K562 (cell line): Measurements from ENCODE around the gene USP14. TPM values are rescaled to one million over a fixed set of nuclear protein-coding genes. Genes with fewer than 3 reads are reported as not detected.

ENCODE experiments used
- ATAC-seq: fragments of 200-7000 bp; cut with Tn5 transposase; 3 replicates; pipeline ENCODE4 v1.9.1; 2020; ENCODE audit warnings: moderate library complexity
- BruUV-seq: library from RNA; stranded (reverse); fragments of 400-500 nt; replicated peaks from 2 replicates; lab custom pipeline; 2021; lab: Mats Ljungman, UMichigan
- CTCF ChIA-PET: fragments of 300-600 bp; formaldehyde crosslinking; extraction: SDS; loops from one replicate; lab custom pipeline; 2021; ENCODE audit warnings: low intra/inter-chr PET ratio; lab: Yijun Ruan, JAX
- POLR2A ChIA-PET: fragments of 300-600, 350-650 bp; sonication (Branson Sonifier 250); formaldehyde crosslinking; extraction: SDS; loops from one replicate; lab custom pipeline; 2021; ENCODE audit warnings: antibody characterized with exemption, inconsistent platforms; lab: Yijun Ruan, JAX
- DNase-seq, 4 experiments: peaks; one replicate each; pipeline versions ENCODE4 v3.0.0 to v3.0.0-alpha.2; 2011 to 2018; ENCODE audit warnings: low spot score in 3 of 4, mixed read lengths in 3 of 4; ENCODE audit errors: extremely low read depth in 1 of 4
- FAIRE-seq: peaks from 2 replicates; lab custom pipeline; 2011; peaks lifted over from hg19 to GRCh38; lab: Jason Lieb, UNC
- H2AFZ ChIP-seq: 2 replicates; pipeline ENCODE4 v1.6.0; 2011; ENCODE audit warnings: low read depth, low read length, control low read depth, inconsistent platforms
- H3K27ac ChIP-seq: fragments of 200-600 bp; 3 replicates; pipeline ENCODE4 v1.8.0; 2011; ENCODE audit warnings: low read depth, mild to moderate bottlenecking, control low read depth, inconsistent platforms, low read length, moderate library complexity, mixed read lengths; ENCODE audit errors: extremely low read depth
- H3K27me3 ChIP-seq, 2 experiments: fragments of 300-600 bp in 1 of 2; 2 replicates in 1 of 2; 3 replicates in 1 of 2; pipeline versions ENCODE4 v1.6.0 to v1.8.0; 2011; ENCODE audit warnings: inconsistent platforms in 2 of 2, low read length in 2 of 2, mild to moderate bottlenecking in 1 of 2, mixed read lengths in 1 of 2, moderate library complexity in 1 of 2; ENCODE audit not compliant: control insufficient read depth in 2 of 2, insufficient read depth in 2 of 2
- H3K36me3 ChIP-seq: fragments of 300-600 bp; 3 replicates; pipeline ENCODE4 v1.8.0; 2011; ENCODE audit warnings: mild to moderate bottlenecking, low read length, inconsistent platforms; ENCODE audit not compliant: control insufficient read depth, insufficient read depth
- H3K4me1 ChIP-seq, 2 experiments: fragments of 200-600 bp in 1 of 2; replicated peaks in 1 of 2; 2 replicates in 1 of 2; 3 replicates in 1 of 2; pipeline versions ENCODE4 v1.5.1 to v1.8.0; 2011; ENCODE audit warnings: inconsistent platforms in 2 of 2, low read length in 2 of 2, mild to moderate bottlenecking in 1 of 2, mixed read lengths in 1 of 2, moderate library complexity in 1 of 2; ENCODE audit not compliant: control insufficient read depth in 2 of 2, insufficient read depth in 2 of 2
- H3K4me2 ChIP-seq: 2 replicates; pipeline ENCODE4 v1.6.1; 2011; ENCODE audit warnings: low read length, control low read depth, inconsistent platforms, mixed read lengths; ENCODE audit not compliant: insufficient read depth
- H3K4me3 ChIP-seq: fragments of 200-600 bp; sonication (generic), shearing (Covaris generic); 2 replicates; pipeline ENCODE4 v1.5.1; 2016; ENCODE audit warnings: control low read depth, inconsistent platforms
- H3K79me2 ChIP-seq: fragments of 200-600 bp; 3 replicates; pipeline ENCODE4 v1.8.0; 2011; ENCODE audit warnings: low read length, inconsistent platforms; ENCODE audit not compliant: control insufficient read depth, insufficient read depth
- H3K9ac ChIP-seq, 2 experiments: 2 replicates each; pipeline versions ENCODE4 v1.6.0 to v1.6.1; 2011; ENCODE audit warnings: low read depth in 2 of 2, low read length in 2 of 2, control low read depth in 1 of 2, inconsistent platforms in 1 of 2, mild to moderate bottlenecking in 1 of 2, mixed read lengths in 1 of 2; ENCODE audit not compliant: insufficient read depth in 1 of 2
- H3K9me1 ChIP-seq: one replicate; pipeline ENCODE4 v1.6.0; 2011; ENCODE audit warnings: inconsistent platforms, mild to moderate bottlenecking, low read length, moderate library complexity; ENCODE audit not compliant: control insufficient read depth, insufficient read depth
- H3K9me3 ChIP-seq: replicated peaks from 2 replicates; pipeline ENCODE4 v1.5.1; 2011; ENCODE audit warnings: low read depth, low read length, inconsistent platforms; ENCODE audit not compliant: control insufficient read depth, insufficient read depth
- H4K20me1 ChIP-seq: replicated peaks from 2 replicates; pipeline ENCODE4 v1.6.1; 2011; ENCODE audit warnings: low read length, inconsistent platforms, mixed read lengths; ENCODE audit not compliant: control insufficient read depth, insufficient read depth
- BDP1 ChIP-seq: IDR thresholded peaks from 3 replicates; pipeline ENCODE4 v1.6.1; 2011; ENCODE audit not compliant: insufficient read length, insufficient read depth
- CBFA2T3 ChIP-seq: fragments of 450-650 bp; IDR thresholded peaks from 2 replicates; pipeline ENCODE4 v1.6.1; 2017
- DPF2 ChIP-seq: fragments of 450-650 bp; IDR thresholded peaks from 2 replicates; pipeline ENCODE4 v1.6.1; 2016
- FOSL1 ChIP-seq: fragments of 200-800 bp; sonication (Bioruptor generic); conservative IDR thresholded peaks from 2 replicates; pipeline ENCODE4 v1.6.1; 2016; ENCODE audit warnings: missing genetic modification characterization, missing compliant biosample characterization
- NCOR1 ChIP-seq: fragments of 450-650 bp; IDR thresholded peaks from 2 replicates; pipeline ENCODE4 v1.6.1; 2016; ENCODE audit warnings: mild to moderate bottlenecking, moderate library complexity
- NFE2 ChIP-seq: IDR thresholded peaks from 2 replicates; pipeline ENCODE4 v1.6.1; 2014; ENCODE audit warnings: antibody characterized with exemption, low read depth
- PURB ChIP-seq: sonication (generic); formaldehyde crosslinking; IDR thresholded peaks from 2 replicates; pipeline ENCODE4 v1.9.0; 2021; ENCODE audit warnings: low read depth, mild to moderate bottlenecking, missing genetic modification reagents
- SMAD4 ChIP-seq: fragments of 250-450 bp; sonication (Bioruptor Pico); conservative IDR thresholded peaks from 2 replicates; pipeline ENCODE4 v1.8.0; 2021; ENCODE audit warnings: inconsistent platforms, mild to moderate bottlenecking, moderate library complexity
- TCF3 ChIP-seq: sonication (generic); formaldehyde crosslinking; IDR thresholded peaks from 2 replicates; pipeline ENCODE4 v1.4.0; 2020; ENCODE audit warnings: mild to moderate bottlenecking, missing genetic modification reagents
- ZNF384 ChIP-seq: IDR thresholded peaks from 2 replicates; pipeline ENCODE4 v1.6.1; 2012; ENCODE audit warnings: low read depth, low read length, improper control_type of control experiment
- whole genome bisulfite sequencing: fragments of 100-300 bp; shearing (Covaris generic); methylation state at CpG from one replicate; pipeline ENCODE4 v1.1.6; 2016; ENCODE audit warnings: low coverage, mixed read lengths; ENCODE audit not compliant: insufficient coverage; ENCODE audit errors: missing lambda C conversion rate; 5-methylcytosine and 5-hydroxymethylcytosine counted together
- in situ Hi-C: fragments of 300-500 bp; cut with MboI; formaldehyde crosslinking; loops from 4 replicates; pipeline ENCODE4 v1.15.0; 2018; ENCODE audit warnings: inconsistent platforms, mixed read lengths
- intact Hi-C: fragments of 100-400 bp; cut with micrococcal nuclease; formaldehyde crosslinking; loops from 2 replicates; pipeline ENCODE4 v1.14.2; 2022
- polyA plus RNA-seq, 8 experiments: library from polyadenylated mRNA; depleted of rRNA in 4 of 8; stranded (reverse) in 5 of 8; unstranded in 3 of 8; fragments of >200 nt; fragmentation: Nextera tagmentation in 2 of 8; fragmentation: Illumina TruSeq in 1 of 8; extraction: Ambion mirVana in 2 of 8; extraction: Trizol in 1 of 8; gene quantifications; 2 replicates each; pipeline versions ENCODE4 v1.2.1 to v1.2.3, GENCODE V29; 2011 to 2014; ENCODE audit warnings: inconsistent platforms in 1 of 8, missing spikeins in 1 of 8
- total RNA-seq, 7 experiments: library from RNA; depleted of rRNA in 6 of 7; stranded (reverse); fragments of >200 nt in 6 of 7; fragmentation: Illumina TruSeq in 2 of 7; extraction: Trizol in 2 of 7; gene quantifications; 2 replicates each; pipeline versions ENCODE4 v1.2.1 to v1.2.3, GENCODE V29; 2011 to 2021; ENCODE audit warnings: low replicate concordance in 1 of 7
- TF ChIP-seq, protein P1 (sequence below), 2 experiments: fragments of 450-650 bp; IDR thresholded peaks; 2 replicates each; pipeline ENCODE4 v1.6.1; 2016

The USP14 gene
- total and polyA plus RNA-seq, 9 of the 15 experiments (the other 6 are each of a cell fraction or from before 2014, with no cell fraction given), result 18.7 to 129 (median 40.3) TPM

DNA sequence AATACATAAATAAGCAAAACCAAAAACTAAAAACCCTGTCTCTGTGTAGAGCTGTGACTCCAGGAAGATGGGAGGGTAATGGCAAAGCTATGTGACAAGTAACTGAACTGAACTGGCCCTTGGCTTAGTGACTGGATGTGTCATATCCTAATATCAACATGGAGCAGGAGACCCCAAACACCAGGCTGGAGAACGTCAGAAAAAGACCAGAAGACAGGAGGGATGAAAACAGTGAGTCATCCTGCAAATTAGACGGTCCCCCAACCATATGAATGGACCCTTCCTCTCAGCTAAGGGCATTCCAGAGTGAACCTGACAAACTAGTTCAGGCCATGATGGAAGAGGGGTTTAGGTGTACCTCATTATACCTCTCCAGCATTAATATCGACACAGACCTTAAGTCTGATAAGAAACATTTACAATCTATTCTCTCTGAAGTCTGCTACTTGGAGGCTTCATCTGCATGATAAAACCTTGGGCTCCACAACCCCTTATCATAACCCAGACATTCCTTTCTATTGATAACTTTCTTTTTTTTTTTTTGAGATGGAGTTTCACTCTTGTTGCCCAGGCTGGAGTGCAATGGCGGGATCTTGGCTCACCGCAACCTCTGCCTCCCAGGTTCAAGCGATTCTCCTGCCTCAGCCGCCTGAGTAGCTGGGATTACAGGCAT, 15.6 kb upstream of the USP14 start (continued):
- TF ChIP-seq TCF3 (peak; percentile 60), FOSL1 (tag) (peak; percentile 28; the same call in 1 of the 2 replicates), NFE2 (peak; percentile 23; the same call in 1 of the 2 replicates), SMAD4 (CRISPR knock-in tag) (0 out of 2 replicates have a peak, but pooled peaks have one; percentile 25), NCOR1 (peak; percentile 59; the same call in 1 of the 2 replicates), CBFA2T3 (peak; percentile 80), ZNF384 (peak; percentile 24; the same call in 1 of the 2 replicates), DPF2 (peak; percentile 72)
- TF ChIP-seq, protein P1, sequence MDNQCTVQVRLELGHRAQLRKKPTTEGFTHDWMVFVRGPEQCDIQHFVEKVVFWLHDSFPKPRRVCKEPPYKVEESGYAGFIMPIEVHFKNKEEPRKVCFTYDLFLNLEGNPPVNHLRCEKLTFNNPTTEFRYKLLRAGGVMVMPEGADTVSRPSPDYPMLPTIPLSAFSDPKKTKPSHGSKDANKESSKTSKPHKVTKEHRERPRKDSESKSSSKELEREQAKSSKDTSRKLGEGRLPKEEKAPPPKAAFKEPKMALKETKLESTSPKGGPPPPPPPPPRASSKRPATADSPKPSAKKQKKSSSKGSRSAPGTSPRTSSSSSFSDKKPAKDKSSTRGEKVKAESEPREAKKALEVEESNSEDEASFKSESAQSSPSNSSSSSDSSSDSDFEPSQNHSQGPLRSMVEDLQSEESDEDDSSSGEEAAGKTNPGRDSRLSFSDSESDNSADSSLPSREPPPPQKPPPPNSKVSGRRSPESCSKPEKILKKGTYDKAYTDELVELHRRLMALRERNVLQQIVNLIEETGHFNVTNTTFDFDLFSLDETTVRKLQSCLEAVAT (IDR thresholded peaks at IDR 0.05), result 0 out of 4 replicates have a peak, but pooled peaks of 1 of the 2 experiments have one; percentile 16

DNA sequence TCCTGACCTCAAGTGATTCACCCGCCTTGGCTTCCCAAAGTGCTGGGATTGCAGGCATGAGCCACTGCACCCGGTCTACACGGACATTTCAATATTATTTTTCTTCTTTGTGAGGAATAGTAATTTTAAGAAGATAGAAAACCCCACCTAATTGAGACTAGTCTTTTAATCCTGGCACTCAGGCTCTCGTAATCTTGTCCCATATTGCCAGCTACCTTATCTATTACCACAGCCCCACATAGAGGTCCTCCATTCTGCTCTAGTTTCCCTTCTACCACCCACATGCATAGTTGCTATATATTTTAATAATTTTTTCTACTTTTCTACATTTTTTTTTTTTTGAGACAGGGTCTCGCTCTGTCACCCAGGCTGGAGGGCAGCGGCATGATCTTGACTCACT, 9.5 kb upstream of the USP14 start:
- in situ Hi-C loops, result no loop called here
- 53% methylated on average over 6 of the region's 6 CpGs for WGBS
- no peaks in the 10 kb centered on the region for H3K9me1 ChIP-seq
- no peaks in the 10 kb centered on the region for H3K36me3 ChIP-seq
- H3K79me2 ChIP-seq, result no peaks in the 10 kb centered on the region
- H3K9ac ChIP-seq, result no peak overlapping the region
- ChIA-PET CTCF (no interaction called here), POLR2A (no interaction called here)
- no peaks in the 10 kb centered on the region; a peak in 2 of 5 replicates for H3K4me1 ChIP-seq
- H3K4me2 ChIP-seq, result no peak overlapping the region
- no peaks in the 10 kb centered on the region for H3K9me3 ChIP-seq
- intact Hi-C loops, result no loop called here
- TF ChIP-seq BDP1 (no peak), PURB (CRISPR knock-in tag) (no peak), CBFA2T3 (peak; percentile 25; the same call in 1 of the 2 replicates)
- H4K20me1 ChIP-seq, result no peaks in the 10 kb centered on the region
- no peak overlapping the region for H3K4me3 ChIP-seq
- H3K27ac ChIP-seq, result no peak overlapping the region
- no peaks in the 10 kb centered on the region for H3K27me3 ChIP-seq
- BruUV-seq, result no TSS peak
- no peak overlapping the region for H2AFZ ChIP-seq
- DNase-seq (no peak), ATAC-seq (0 out of 3 replicates have a peak, but pooled peaks have one; percentile 20), FAIRE-seq (no peak)
